GM19463 (cell line): Measurements from ENCODE around the gene INAFM2.

Experiments
- ATAC-seq: cut with Tn5 transposase; IDR thresholded peaks from one replicate; pipeline ENCODE4 v1.9.1; 2021; ENCODE audit warnings: mild to moderate bottlenecking, moderate library complexity; ENCODE audit not compliant: unreplicated experiment

Gene INAFM2

GRCh38 chr15:40323239-40323952 lies at the start of gene INAFM2:
Gene INAFM2 (plus strand): TSS chr15:40323692. CDS start chr15:40324056, 364 bp downstream.
- peak; percentile 88 for ATAC-seq

- peak; percentile 50 for ATAC-seq
Measured at GRCh38 chr15:40274350-40275274, 48.9 kb upstream of the INAFM2 start.

GRCh38 chr15:40275523-40275922 lies 48.0 kb upstream of the INAFM2 start:
- no peak for ATAC-seq

DNA sequence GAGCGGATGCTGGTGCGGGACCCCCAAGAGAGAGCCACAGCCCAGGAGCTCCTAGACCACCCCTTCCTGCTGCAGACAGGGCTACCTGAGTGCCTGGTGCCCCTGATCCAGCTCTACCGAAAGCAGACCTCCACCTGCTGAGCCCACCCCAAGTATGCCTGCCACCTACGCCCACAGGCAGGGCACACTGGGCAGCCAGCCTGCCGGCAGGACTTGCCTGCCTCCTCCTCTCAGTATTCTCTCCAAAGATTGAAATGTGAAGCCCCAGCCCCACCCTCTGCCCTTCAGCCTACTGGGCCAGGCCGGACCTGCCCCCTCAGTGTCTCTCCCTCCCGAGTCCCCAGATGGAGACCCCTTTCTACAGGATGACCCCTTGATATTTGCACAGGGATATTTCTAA lies 47.5 kb upstream of the INAFM2 start:
- ATAC-seq, result no peak

- ATAC-seq, result no peak
Measured at GRCh38 chr15:40276927-40277326, 46.6 kb upstream of the INAFM2 start.

DNA sequence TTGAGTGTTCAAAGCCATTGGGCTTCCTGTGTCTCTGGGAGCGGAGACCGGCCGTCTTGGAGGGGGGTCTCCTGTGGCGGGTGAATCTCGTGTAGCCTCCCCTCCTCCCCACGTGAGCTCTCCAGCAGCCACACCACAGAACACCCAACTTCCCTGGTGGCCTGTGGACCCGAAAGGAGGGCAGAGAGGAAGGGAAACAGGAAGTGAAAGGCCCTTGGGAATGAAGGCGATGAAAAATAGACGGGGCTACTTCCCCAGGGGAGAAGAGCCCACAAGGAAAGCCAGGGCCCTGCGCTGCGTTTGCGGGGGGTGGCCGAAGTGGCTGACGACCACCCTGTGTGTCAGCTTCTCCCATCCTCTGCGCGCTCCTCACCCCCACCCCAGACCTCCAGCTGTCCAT lies 46.0 kb upstream of the INAFM2 start:
- ATAC-seq, result no peak

- ATAC-seq, result no peak
Measured at GRCh38 chr15:40278026-40278425, 45.5 kb upstream of the INAFM2 start.

- ATAC-seq, result no peak
Measured at GRCh38 chr15:40279437-40280141, 43.9 kb upstream of the INAFM2 start.

GRCh38 chr15:40280260-40281056 lies 43.0 kb upstream of the INAFM2 start:
- ATAC-seq, result no peak

DNA sequence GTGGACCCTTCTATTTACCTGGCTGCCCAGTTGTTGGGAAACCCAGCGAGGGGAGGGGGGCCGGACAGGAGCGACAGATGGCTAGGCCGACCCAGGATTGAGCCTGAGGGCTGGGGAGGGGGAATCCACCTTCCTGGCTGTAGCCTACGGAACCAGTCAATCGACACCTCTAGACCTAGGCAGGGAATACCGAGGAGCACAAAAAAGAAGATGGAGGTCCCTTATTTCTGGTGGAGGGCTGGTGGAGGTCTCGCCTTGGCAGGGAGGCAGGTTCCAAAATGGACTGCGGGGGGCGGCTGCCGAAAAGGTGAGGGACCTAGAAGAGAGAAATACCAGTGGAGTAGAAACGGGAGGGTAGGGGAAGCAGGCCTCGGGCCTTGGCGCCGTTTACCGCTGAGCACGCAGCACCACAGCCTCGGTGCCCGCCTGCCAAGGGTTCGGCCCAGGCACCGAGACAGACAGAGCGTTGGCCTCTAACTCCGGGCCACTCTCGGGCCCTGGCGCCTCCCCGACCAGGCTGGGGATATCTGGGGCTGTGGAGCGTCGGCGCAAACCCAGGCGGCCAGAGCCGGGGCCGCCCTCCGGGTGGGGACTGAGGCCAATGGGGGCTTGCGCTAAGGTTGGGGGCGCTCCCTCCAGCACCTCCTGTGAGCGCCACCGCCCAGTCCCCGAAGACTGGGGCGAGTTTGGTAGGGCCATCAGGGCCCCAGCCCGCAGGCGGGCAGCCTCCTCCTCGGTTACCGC lies 42.3 kb upstream of the INAFM2 start:
- ATAC-seq, result no peak

DNA sequence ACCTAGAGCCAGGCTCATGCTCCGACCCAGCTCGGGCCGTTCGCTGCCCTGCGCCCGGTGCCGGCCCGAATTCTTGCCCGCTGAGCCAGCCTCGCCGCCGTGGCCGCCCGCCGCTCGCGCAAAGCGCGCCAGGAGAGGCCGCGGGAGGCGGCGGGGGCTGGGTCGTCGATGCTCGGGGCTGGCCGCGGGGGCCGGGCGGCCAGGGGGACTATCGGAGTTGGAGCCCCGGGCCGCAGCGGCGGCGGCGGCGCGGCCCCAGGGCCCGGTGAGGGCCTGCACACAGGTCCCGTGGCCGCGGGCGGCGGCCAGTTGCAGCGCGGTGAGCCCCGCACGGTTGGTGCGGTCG lies 41.7 kb upstream of the INAFM2 start:
- ATAC-seq, result no peak

DNA sequence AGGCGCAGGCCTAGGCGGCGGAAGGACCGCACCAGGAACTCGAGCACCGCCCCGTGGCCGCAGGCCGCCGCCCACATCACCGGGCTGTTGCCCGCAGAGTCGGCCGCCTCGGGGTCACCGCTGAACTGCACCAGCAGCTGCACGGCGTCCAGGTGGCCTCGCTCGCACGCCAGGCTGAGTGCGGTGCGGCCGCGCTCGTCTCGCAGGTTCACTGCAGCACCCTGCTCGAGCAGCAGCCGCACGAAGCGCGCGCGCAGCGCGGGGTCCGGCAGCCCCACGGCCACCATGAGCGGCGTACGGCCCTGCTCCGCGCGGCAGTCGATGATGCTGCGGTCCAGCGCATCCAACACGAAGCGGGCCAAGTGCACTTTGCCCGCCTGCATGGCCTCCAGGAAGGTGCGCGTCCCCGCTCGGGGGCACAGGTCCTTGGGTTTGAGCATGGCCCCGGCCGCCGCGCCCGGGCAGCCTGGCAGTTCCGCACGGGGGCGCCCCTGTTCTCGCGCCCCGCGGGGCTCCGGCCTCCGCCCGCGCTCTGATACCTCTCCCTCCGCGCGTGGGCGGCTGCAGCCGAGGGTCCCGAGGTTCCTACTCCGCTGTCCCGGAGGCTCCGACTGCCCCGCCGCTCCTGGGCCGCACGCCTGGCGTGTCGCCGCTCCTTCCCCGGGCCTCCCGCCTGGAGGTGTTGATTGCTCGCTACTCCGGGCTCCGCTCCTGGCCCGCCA lies 41.2 kb upstream of the INAFM2 start:
- ATAC-seq, result no peak

GRCh38 chr15:40282869-40283614 lies 40.5 kb upstream of the INAFM2 start, which contains the start of gene ANKRD63:
Gene ANKRD63 (minus strand): TSS chr15:40283064. CDS start chr15:40282586, 478 bp downstream.
- ATAC-seq, result no peak

- ATAC-seq, result no peak
Measured at GRCh38 chr15:40283615-40284300, 39.7 kb upstream of the INAFM2 start.

DNA sequence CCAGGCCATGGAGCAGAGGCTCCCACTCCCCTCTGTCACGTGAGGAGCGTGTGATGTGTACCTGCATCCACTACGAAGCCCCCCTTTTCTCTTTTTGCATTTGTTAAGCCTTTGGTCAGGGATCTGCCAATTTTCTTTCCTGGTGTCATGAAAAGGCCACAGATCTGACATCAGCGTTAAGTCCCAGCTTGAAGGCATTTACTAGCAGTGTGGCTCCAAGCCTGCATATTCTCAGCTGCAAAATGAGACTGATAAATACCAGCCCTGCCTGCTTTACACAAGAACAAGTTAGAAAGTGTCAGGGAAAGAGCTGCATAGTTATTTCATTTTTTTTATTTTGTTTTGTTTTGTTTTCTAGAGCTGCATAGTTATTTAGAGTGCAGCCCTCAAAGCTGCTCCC lies 38.3 kb upstream of the INAFM2 start:
- ATAC-seq, result no peak

- ATAC-seq, result no peak
Measured at GRCh38 chr15:40285554-40286011, 37.9 kb upstream of the INAFM2 start.

GRCh38 chr15:40286061-40286532 lies 37.4 kb upstream of the INAFM2 start:
- no peak for ATAC-seq

DNA sequence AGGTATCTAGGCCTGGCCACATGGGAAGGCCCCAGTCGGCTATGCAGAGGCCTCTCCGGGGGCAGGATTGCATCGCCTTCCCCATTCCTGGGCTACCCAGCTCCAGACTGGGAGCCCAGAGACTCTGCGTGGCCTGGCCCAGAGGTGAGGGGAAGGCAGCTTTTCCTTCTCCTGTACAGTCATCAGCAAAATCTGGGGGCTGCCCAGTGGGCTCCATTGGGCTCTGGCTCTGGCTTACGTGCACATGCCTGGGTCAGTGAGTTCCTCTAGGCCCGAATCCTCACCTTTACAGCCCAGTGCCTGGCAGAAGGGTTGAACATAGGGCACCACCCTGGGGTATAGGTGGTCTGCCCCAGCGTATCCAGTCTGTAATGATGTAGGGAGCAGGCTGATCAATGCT lies 36.7 kb upstream of the INAFM2 start:
- ATAC-seq, result no peak
